HepG2 (cell line): ENCODE results near the gene CCL17. TPM values are rescaled to one million over a fixed set of nuclear protein-coding genes. Genes with fewer than 3 reads are reported as not detected.

Experiments
- CCAR2 ChIP-seq: fragments of 200-400 bp; formaldehyde crosslinking; optimal IDR thresholded peaks from 2 replicates; pipeline ENCODE3; 2018; ENCODE audit warnings: low read depth, mild to moderate bottlenecking, low read length, moderate library complexity
- ELF4 ChIP-seq: sonication (generic); formaldehyde crosslinking; IDR thresholded peaks from 2 replicates; pipeline ENCODE4 v1.5.0; 2020; ENCODE audit warnings: missing genetic modification reagents, mild to moderate bottlenecking, moderate library complexity, borderline replicate concordance
- FOXP1 ChIP-seq, 2 experiments: fragments of 450-650 bp in 1 of 2; IDR thresholded peaks; 2 replicates each; pipeline ENCODE4 v1.6.1; 2017 to 2018; ENCODE audit warnings: antibody characterized with exemption in 1 of 2
- GABPA ChIP-seq, 2 experiments: IDR thresholded peaks; 2 replicates each; pipeline ENCODE4 v1.6.1; 2011 to 2016; ENCODE audit warnings: low read depth in 2 of 2, low read length in 1 of 2, missing biosample characterization in 1 of 2, missing genetic modification characterization in 1 of 2
- HOXA7 ChIP-seq: sonication (generic); formaldehyde crosslinking; IDR thresholded peaks from 2 replicates; pipeline ENCODE4 v1.8.1; 2022; ENCODE audit warnings: mild to moderate bottlenecking, missing genetic modification reagents, moderate library complexity
- KLF11 ChIP-seq: IDR thresholded peaks from 2 replicates; pipeline ENCODE4 v1.6.1; 2016; ENCODE audit warnings: missing compliant biosample characterization
- MAZ ChIP-seq, 2 experiments: sonication (generic) in 1 of 2; formaldehyde crosslinking in 1 of 2; IDR thresholded peaks; 2 replicates each; pipeline versions ENCODE4 v1.5.0 to v1.6.1; 2012 to 2020; ENCODE audit warnings: low read depth in 2 of 2, mild to moderate bottlenecking in 2 of 2, borderline replicate concordance in 1 of 2, improper control_type of control experiment in 1 of 2, low read length in 1 of 2, missing genetic modification reagents in 1 of 2, moderate library complexity in 1 of 2
- RAD51 ChIP-seq: fragments of 450-650 bp; IDR thresholded peaks from 2 replicates; pipeline ENCODE4 v1.6.1; 2016; ENCODE audit warnings: borderline replicate concordance
- RFX3 ChIP-seq: IDR thresholded peaks from 2 replicates; pipeline ENCODE4 v1.6.1; 2016; ENCODE audit warnings: missing biosample characterization, missing genetic modification reagents
- SNAI1 ChIP-seq: sonication (generic); formaldehyde crosslinking; IDR thresholded peaks from 2 replicates; pipeline ENCODE4 v1.5.0; 2020; ENCODE audit warnings: mild to moderate bottlenecking, missing genetic modification reagents, borderline replicate concordance
- TBP ChIP-seq: sonication (generic); formaldehyde crosslinking; IDR thresholded peaks from 2 replicates; pipeline ENCODE4 v1.5.0; 2020; ENCODE audit warnings: missing genetic modification reagents
- TRIM24 ChIP-seq: sonication (generic); formaldehyde crosslinking; IDR thresholded peaks from 2 replicates; pipeline ENCODE4 v1.8.0; 2022; ENCODE audit warnings: mild to moderate bottlenecking, missing genetic modification reagents
- ZFYVE20 ChIP-seq: sonication (generic); formaldehyde crosslinking; IDR thresholded peaks from 2 replicates; pipeline ENCODE4 v1.8.0; 2023; ENCODE audit warnings: low read depth, mild to moderate bottlenecking, moderate library complexity, missing genetic modification reagents, borderline replicate concordance
- ZNF17 ChIP-seq: sonication (generic); formaldehyde crosslinking; IDR thresholded peaks from 2 replicates; pipeline ENCODE4 v1.5.0; 2020; ENCODE audit warnings: mild to moderate bottlenecking, missing genetic modification reagents
- ZNF24 ChIP-seq: fragments of 450-650 bp; IDR thresholded peaks from 2 replicates; pipeline ENCODE4 v1.6.1; 2017; ENCODE audit warnings: antibody characterized with exemption, mild to moderate bottlenecking
- ZNF296 ChIP-seq: sonication (generic); formaldehyde crosslinking; conservative IDR thresholded peaks from 2 replicates; pipeline ENCODE4 v1.5.0; 2020; ENCODE audit warnings: mild to moderate bottlenecking, missing genetic modification reagents
- ZNF496 ChIP-seq: sonication (generic); formaldehyde crosslinking; IDR thresholded peaks from 2 replicates; pipeline ENCODE4 v1.8.1; 2023; ENCODE audit warnings: mild to moderate bottlenecking, moderate library complexity, missing genetic modification reagents; ENCODE audit not compliant: insufficient replicate concordance
- ZNF879 ChIP-seq: sonication (generic); formaldehyde crosslinking; IDR thresholded peaks from 2 replicates; pipeline ENCODE4 v1.8.1; 2023; ENCODE audit warnings: missing genetic modification reagents
- polyA plus RNA-seq, 8 experiments: library from polyadenylated mRNA; depleted of rRNA in 3 of 8; stranded (reverse) in 7 of 8; unstranded in 1 of 8; fragments of >200 nt; fragmentation: Illumina TruSeq in 4 of 8; extraction: Trizol in 4 of 8; gene quantifications; 2 replicates each; pipeline versions ENCODE4 v1.2.1 to v1.2.3, GENCODE V29; 2011 to 2016; ENCODE audit warnings: low read depth in 4 of 8, missing spikeins in 1 of 8, mixed read lengths in 1 of 8; ENCODE audit not compliant: insufficient read depth in 1 of 8
- total RNA-seq, 5 experiments: library from RNA; depleted of rRNA; stranded (reverse); fragments of >200 nt; fragmentation: Illumina TruSeq; extraction: Trizol; gene quantifications; 2 replicates each; pipeline ENCODE4 v1.2.3, GENCODE V29; 2016; ENCODE audit warnings: low read depth in 1 of 5
- TF ChIP-seq, protein P1 (sequence below): sonication (generic); formaldehyde crosslinking; IDR thresholded peaks from 2 replicates; pipeline ENCODE4 v1.4.0; 2020; ENCODE audit warnings: missing genetic modification reagents
- TF ChIP-seq, protein P2 (sequence below): sonication (generic); formaldehyde crosslinking; conservative IDR thresholded peaks from 2 replicates; pipeline ENCODE4 v1.8.1; 2023; ENCODE audit warnings: missing genetic modification reagents
- TF ChIP-seq, protein P3 (sequence below): sonication (generic); formaldehyde crosslinking; IDR thresholded peaks from 2 replicates; pipeline ENCODE4 v1.4.0; 2020; ENCODE audit warnings: low read depth, mild to moderate bottlenecking, missing genetic modification reagents
- TF ChIP-seq, protein P4 (sequence below): sonication (generic); formaldehyde crosslinking; IDR thresholded peaks from 2 replicates; pipeline ENCODE4 v1.4.0; 2020; ENCODE audit warnings: missing genetic modification reagents
- TF ChIP-seq, protein P5 (sequence below): sonication (generic); formaldehyde crosslinking; IDR thresholded peaks from 2 replicates; pipeline ENCODE4 v1.5.1; 2020; ENCODE audit warnings: missing genetic modification reagents, mild to moderate bottlenecking, borderline replicate concordance

The CCL17 gene
- total and polyA plus RNA-seq, 2 of the 13 experiments (the other 11 are each of a cell fraction or from before 2014, with no cell fraction given), result not detected

DNA sequence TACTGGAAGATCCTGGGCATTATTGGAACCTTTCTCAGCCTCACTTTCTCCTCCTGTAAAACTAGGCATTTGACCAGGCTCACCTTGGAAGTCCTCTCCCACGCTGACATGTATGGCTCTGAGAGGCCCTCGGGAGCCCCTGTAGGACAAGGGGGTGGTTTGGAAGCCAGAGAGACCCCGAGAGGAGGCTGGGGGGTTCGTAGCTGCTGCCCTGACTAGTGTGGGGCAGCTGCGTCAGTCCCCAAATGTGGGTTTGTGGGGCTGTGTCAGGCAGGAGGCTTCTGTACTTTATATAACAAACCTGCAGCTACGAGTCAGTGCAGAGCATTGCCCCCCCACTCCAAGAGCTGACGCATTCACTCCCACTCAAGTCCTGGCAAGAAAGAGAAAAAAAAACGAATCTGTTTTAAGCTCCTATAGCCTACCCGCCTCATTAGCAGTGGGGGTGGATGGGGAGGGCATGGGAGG, 30.5 kb upstream of the CCL17 start (continued):
- TF ChIP-seq, protein P1, sequence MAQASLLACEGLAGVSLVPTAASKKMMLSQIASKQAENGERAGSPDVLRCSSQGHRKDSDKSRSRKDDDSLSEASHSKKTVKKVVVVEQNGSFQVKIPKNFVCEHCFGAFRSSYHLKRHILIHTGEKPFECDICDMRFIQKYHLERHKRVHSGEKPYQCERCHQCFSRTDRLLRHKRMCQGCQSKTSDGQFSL (CRISPR knock-in tag), result peak; percentile 97
- TF ChIP-seq RAD51 (no peak), ZNF17 (CRISPR knock-in tag) (no peak), RFX3 (no peak), ZNF496 (CRISPR knock-in tag) (no peak), SNAI1 (CRISPR knock-in tag) (no peak), ZNF879 (CRISPR knock-in tag) (0 out of 2 replicates have a peak, but pooled peaks have one; percentile 66), FOXP1 (IDR thresholded peaks at IDR 0.05) (no peak), FOXP1 (CRISPR knock-in tag; IDR thresholded peaks at IDR 0.05) (no peak), ELF4 (CRISPR knock-in tag) (no peak), ZFYVE20 (CRISPR knock-in tag) (no peak), ZNF24 (no peak), KLF11 (CRISPR knock-in tag) (no peak), CCAR2 (no peak), TBP (CRISPR knock-in tag) (no peak), ZNF296 (CRISPR knock-in tag) (0 out of 2 replicates have a peak, but pooled peaks have one; percentile 37), HOXA7 (CRISPR knock-in tag) (no peak), MAZ (IDR thresholded peaks at IDR 0.05; ENCODE audit: borderline replicate concordance, low read depth, low read length) (no peak), MAZ (CRISPR knock-in tag; IDR thresholded peaks at IDR 0.05; ENCODE audit: low read depth) (no peak), TRIM24 (CRISPR knock-in tag) (no peak), GABPA (IDR thresholded peaks at IDR 0.05; ENCODE audit: low read depth, low read length) (no peak), GABPA (CRISPR knock-in tag; IDR thresholded peaks at IDR 0.05; ENCODE audit: low read depth) (no peak)
- TF ChIP-seq, protein P2, sequence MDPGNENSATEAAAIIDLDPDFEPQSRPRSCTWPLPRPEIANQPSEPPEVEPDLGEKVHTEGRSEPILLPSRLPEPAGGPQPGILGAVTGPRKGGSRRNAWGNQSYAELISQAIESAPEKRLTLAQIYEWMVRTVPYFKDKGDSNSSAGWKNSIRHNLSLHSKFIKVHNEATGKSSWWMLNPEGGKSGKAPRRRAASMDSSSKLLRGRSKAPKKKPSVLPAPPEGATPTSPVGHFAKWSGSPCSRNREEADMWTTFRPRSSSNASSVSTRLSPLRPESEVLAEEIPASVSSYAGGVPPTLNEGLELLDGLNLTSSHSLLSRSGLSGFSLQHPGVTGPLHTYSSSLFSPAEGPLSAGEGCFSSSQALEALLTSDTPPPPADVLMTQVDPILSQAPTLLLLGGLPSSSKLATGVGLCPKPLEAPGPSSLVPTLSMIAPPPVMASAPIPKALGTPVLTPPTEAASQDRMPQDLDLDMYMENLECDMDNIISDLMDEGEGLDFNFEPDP (CRISPR knock-in tag), result 0 out of 2 replicates have a peak, but pooled peaks have one; percentile 82
- TF ChIP-seq, protein P3, sequence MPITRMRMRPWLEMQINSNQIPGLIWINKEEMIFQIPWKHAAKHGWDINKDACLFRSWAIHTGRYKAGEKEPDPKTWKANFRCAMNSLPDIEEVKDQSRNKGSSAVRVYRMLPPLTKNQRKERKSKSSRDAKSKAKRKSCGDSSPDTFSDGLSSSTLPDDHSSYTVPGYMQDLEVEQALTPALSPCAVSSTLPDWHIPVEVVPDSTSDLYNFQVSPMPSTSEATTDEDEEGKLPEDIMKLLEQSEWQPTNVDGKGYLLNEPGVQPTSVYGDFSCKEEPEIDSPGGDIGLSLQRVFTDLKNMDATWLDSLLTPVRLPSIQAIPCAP (CRISPR knock-in tag), result no peak
- TF ChIP-seq, protein P4, sequence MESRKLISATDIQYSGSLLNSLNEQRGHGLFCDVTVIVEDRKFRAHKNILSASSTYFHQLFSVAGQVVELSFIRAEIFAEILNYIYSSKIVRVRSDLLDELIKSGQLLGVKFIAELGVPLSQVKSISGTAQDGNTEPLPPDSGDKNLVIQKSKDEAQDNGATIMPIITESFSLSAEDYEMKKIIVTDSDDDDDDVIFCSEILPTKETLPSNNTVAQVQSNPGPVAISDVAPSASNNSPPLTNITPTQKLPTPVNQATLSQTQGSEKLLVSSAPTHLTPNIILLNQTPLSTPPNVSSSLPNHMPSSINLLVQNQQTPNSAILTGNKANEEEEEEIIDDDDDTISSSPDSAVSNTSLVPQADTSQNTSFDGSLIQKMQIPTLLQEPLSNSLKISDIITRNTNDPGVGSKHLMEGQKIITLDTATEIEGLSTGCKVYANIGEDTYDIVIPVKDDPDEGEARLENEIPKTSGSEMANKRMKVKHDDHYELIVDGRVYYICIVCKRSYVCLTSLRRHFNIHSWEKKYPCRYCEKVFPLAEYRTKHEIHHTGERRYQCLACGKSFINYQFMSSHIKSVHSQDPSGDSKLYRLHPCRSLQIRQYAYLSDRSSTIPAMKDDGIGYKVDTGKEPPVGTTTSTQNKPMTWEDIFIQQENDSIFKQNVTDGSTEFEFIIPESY (CRISPR knock-in tag), result no peak
- TF ChIP-seq, protein P5, sequence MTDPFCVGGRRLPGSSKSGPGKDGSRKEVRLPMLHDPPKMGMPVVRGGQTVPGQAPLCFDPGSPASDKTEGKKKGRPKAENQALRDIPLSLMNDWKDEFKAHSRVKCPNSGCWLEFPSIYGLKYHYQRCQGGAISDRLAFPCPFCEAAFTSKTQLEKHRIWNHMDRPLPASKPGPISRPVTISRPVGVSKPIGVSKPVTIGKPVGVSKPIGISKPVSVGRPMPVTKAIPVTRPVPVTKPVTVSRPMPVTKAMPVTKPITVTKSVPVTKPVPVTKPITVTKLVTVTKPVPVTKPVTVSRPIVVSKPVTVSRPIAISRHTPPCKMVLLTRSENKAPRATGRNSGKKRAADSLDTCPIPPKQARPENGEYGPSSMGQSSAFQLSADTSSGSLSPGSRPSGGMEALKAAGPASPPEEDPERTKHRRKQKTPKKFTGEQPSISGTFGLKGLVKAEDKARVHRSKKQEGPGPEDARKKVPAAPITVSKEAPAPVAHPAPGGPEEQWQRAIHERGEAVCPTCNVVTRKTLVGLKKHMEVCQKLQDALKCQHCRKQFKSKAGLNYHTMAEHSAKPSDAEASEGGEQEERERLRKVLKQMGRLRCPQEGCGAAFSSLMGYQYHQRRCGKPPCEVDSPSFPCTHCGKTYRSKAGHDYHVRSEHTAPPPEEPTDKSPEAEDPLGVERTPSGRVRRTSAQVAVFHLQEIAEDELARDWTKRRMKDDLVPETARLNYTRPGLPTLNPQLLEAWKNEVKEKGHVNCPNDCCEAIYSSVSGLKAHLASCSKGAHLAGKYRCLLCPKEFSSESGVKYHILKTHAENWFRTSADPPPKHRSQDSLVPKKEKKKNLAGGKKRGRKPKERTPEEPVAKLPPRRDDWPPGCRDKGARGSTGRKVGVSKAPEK (CRISPR knock-in tag), result no peak
